NCI-H2107 treated with DMSO at 0.1 percent for 48 hours (cell line): Measurements from ENCODE around the gene KRTAP25-1.

Experiments used
- DNase-seq: peaks from one replicate; lab custom pipeline; 2025; ENCODE audit not compliant: unreplicated experiment; lab: John Stamatoyannopoulos, UW

Gene KRTAP25-1

DNA sequence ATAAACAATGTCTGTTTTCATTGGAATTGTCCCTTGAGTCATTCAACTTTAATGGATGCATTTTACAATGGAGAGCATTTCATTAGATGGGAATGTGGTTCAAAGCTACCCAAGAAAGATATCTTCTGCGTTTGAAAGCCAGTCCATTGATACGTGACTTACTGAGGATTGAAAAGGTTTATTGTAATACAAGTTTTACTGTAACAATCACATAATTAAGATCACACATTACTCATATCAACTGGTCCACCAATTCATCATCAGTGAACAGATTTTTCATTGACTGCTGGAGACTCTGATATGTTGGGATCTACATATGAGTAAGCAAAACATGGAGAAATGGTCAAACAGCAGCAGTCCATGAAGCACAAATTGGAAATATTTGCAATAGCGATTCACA, 39.4 kb downstream of the KRTAP25-1 start:
- no peak for DNase-seq

DNA sequence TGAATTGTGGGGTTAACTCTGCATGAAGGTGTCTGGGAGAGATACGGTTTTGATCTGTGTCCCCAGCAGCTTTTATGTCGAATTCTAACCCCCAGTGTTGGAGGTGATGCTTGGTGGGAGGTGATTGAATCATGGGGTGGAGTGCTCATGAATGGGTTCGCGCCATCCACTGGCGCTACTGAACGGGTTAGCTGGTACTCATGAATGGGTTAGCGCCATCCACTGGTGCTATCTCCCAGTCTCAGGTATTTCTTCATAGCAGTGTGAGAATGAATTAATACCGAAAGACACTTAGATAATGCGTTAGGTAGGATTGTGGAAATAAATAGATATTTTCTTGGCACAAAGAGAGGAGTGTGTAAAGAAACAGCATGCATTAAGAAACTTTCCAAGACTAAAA, 40.5 kb downstream of the KRTAP25-1 start:
- DNase-seq, result no peak

DNA sequence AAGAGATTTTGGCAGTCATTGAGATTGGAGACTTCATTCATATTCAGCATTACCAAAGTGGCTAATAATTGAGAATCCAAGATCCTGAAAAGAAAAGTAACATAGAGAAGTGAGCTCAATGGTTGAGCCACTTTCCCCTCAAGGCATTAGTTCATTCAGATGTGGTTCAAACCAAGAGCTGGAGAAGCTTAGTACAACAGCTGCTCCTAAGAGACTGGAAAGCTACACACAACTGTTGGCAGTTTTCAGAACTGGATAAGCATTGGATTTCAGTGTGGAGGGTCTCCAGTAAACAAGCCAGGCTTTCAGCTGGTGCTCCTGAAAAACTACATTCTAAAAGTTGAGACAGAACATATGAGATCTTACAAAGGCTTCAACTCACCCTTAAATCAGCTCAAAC, 44.3 kb downstream of the KRTAP25-1 start:
- DNase-seq, result no peak

DNA sequence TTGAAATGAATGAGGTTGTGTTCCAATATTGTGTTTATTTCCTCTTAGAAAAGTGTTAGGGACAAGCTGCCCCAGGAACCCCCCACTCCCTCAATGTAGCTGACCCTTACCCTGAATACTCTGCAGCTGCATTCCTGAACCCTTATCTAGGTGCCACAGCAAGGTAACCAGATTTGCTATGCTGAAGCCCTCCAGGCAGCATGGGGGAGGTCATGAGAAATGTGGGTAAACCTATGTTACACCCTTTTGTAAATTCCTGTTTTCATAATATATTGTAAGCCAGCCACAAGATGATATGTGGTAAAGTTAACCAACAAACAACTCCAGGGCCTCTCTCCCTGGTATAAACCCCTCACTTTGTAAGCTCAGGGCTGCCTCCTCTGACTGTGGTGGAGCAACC, 45.6 kb downstream of the KRTAP25-1 start:
- DNase-seq, result no peak

DNA sequence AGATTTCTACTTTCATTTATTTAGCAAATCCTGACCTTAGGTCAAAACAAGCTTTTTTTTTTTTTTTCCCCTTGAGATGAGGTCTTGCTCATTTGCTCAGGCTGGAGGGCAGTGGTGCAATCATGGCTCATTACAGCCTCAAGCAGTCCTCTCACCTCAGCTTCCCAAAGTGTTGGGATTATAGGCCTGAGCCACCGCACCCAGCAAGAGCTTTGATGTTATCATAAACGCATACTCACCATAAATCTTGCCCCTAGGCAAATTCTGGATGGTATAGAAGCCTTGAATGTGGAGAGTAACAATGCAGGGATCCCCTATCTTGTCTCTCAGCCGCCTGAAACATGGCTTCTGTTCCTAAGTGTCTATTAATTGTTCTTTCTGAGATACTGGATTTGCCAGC, 48.7 kb downstream of the KRTAP25-1 start:
- no peak for DNase-seq
